Activated T-cell treated with anti-CD3 and anti-CD28 coated beads, Interleukin-2, amount 50 U/mL, for 48 hours (primary cell): ENCODE measurements around the gene FRG1.
"Not testable (repeated sequence)": the region's sequence is repeated elsewhere in the genome, so short reads cannot be mapped to it uniquely, and the experiment has no call there.

ENCODE experiments used
- DNase-seq, 2 experiments: peaks; one replicate each; pipeline ENCODE4 v3.0.0-alpha.2; 2020

Gene FRG1

DNA sequence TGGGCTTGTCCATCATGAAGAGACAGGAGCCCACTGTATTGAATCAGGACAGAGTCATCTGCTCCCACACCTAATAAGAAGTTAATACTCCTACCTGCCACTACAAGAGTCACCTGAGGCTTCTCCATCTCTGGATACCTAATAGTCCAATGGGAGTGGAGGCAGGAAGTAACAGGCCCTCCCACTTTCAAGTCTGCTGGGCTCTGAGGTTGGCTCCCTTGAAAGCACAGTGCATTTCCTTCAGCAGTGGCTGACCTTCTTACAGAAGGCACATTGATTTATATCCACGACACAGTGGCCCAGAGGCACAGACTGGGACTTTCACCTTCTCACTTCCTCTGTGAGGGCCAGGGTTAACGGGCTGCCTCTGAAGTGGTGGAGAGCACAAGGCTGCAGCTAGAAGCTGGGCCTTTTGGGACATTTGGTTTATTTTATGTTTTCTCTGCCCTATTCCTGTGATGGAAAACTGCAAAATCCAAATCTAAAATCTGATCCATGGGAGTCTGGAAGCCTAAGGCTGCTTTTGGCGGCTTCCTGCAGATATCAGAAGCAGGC, 48.3 kb downstream of the FRG1 start:
- DNase-seq: no peak

DNA sequence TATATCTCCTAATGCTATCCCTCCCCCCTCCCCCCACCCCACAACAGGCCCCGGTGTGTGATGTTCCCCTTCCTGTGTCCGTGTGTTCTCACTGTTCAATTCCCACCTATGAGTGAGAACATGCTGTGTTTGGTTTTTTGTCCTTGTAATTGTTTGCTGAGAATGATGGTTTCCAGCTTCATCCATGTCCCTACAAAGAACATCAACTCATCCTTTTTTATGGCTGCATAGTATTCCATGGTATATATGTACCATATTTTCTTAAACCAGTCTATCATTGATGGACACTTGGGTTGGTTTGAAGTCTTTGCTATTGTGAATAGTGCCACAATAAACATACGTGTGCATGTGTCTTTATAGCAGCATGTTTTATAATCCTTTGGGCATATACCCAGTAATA, 49.3 kb downstream of the FRG1 start:
- not testable (repeated sequence) for DNase-seq
